Endodermal cell (in vitro differentiated cells): ENCODE measurements around the gene SBNO2. TPM values are rescaled to one million over a fixed set of nuclear protein-coding genes. Genes with fewer than 3 reads are reported as not detected.

Experiments used
- DNase-seq: peaks from one replicate; pipeline ENCODE4 v3.0.0-alpha.2; 2017
- H3K27ac ChIP-seq: 2 replicates; pipeline ENCODE4 v1.5.1; 2013; ENCODE audit warnings: mild to moderate bottlenecking, low read depth, low read length, moderate library complexity
- H3K27me3 ChIP-seq: 2 replicates; pipeline ENCODE4 v1.6.1; 2013; ENCODE audit warnings: mild to moderate bottlenecking, low read length, moderate library complexity; ENCODE audit not compliant: insufficient read depth, control insufficient read depth, poor library complexity, severe bottlenecking
- H3K36me3 ChIP-seq: 2 replicates; pipeline ENCODE4 v1.7.0; 2013; ENCODE audit warnings: mild to moderate bottlenecking, low read length, moderate library complexity; ENCODE audit not compliant: control insufficient read depth, insufficient read depth
- H3K4me1 ChIP-seq: one replicate; pipeline ENCODE4 v1.7.0; 2013; ENCODE audit warnings: low read length; ENCODE audit not compliant: control insufficient read depth, insufficient read depth
- H3K4me3 ChIP-seq: 2 replicates; pipeline ENCODE4 v1.5.1; 2013; ENCODE audit warnings: mild to moderate bottlenecking, low read length, moderate library complexity
- H3K9ac ChIP-seq: 2 replicates; pipeline ENCODE4 v1.6.1; 2013; ENCODE audit warnings: mild to moderate bottlenecking, low read length, moderate library complexity; ENCODE audit not compliant: poor library complexity, severe bottlenecking; ENCODE audit errors: extremely low read depth
- H3K9me3 ChIP-seq: 2 replicates; pipeline ENCODE4 v1.6.1; 2013; ENCODE audit warnings: mild to moderate bottlenecking, low read length, moderate library complexity; ENCODE audit not compliant: control insufficient read depth
- H3K27ac Mint-ChIP-seq: 2 replicates; pipeline ENCODE4 v1.8.0; 2020; ENCODE audit warnings: mixed read lengths
- H3K27me3 Mint-ChIP-seq: 2 replicates; pipeline ENCODE4 v1.8.0; 2021; ENCODE audit warnings: mild to moderate bottlenecking, mixed read lengths; ENCODE audit not compliant: insufficient read depth
- H3K36me3 Mint-ChIP-seq: 2 replicates; pipeline ENCODE4 v1.8.0; 2020; ENCODE audit warnings: low read depth, mixed read lengths
- H3K4me1 Mint-ChIP-seq: 2 replicates; pipeline ENCODE4 v1.8.0; 2020; ENCODE audit warnings: mixed read lengths
- H3K4me3 Mint-ChIP-seq: 2 replicates; pipeline ENCODE4 v1.8.0; 2020; ENCODE audit warnings: mild to moderate bottlenecking, moderate library complexity, mixed read lengths
- H3K9me3 Mint-ChIP-seq: 2 replicates; pipeline ENCODE4 v1.8.0; 2020; ENCODE audit warnings: mild to moderate bottlenecking, mixed read lengths
- CTCF ChIP-seq: fragments of 200-600 bp; sonication (generic); conservative IDR thresholded peaks from 2 replicates; pipeline ENCODE4 v1.5.0; 2021; ENCODE audit warnings: antibody characterized with exemption, mild to moderate bottlenecking
- WGBS, 2 experiments: methylation state at CpG; one replicate each; pipeline versions ENCODE4 v1.1.5 to v1.1.7; 2013; ENCODE audit warnings: missing lambda C conversion rate in 2 of 2, mixed read lengths in 1 of 2; ENCODE audit not compliant: insufficient coverage in 1 of 2, insufficient read length in 1 of 2; 5-methylcytosine and 5-hydroxymethylcytosine counted together
- total RNA-seq, 2 donors: library from RNA; stranded (reverse); fragmentation: NEBNext Ultra II Directional in 1 of 2; extraction: Animal tissue kit (Norgen Biotek cat#: 25700) in 1 of 2; gene quantifications; 2 replicates in 1 of 2; 3 replicates in 1 of 2; pipeline ENCODE4 v1.2.1, GENCODE V29; 2021

SBNO2 gene
- total RNA-seq, 2 donors from 2014 or later: 43.3 to 50.4 TPM

- H3K36me3 ChIP-seq: peaks cover 21% of the 10 kb centered on the region
- TF ChIP-seq CTCF: no peak
- DNase-seq: no peak
- peaks cover 5% of the 10 kb centered on the region for H3K4me1 ChIP-seq
- Mint-ChIP-seq H3K36me3 (peaks cover 7% of the 10 kb centered on the region), H3K4me1 (peaks cover 7% of the 10 kb centered on the region), H3K9me3 (no peaks in the 10 kb centered on the region), H3K4me3 (peak overlapping the region; percentile 71), H3K27me3 (no peaks in the 10 kb centered on the region), H3K27ac (no peak overlapping the region)
- no peaks in the 10 kb centered on the region for H3K27me3 ChIP-seq
- H3K27ac ChIP-seq: no peak overlapping the region
- no peak overlapping the region for H3K4me3 ChIP-seq
- no peaks in the 10 kb centered on the region for H3K9me3 ChIP-seq
- no peak overlapping the region for H3K9ac ChIP-seq
- 94 to 100% methylated on average over 24 to 32 of the region's 32 CpGs for WGBS, 2 experiments
Observed at GRCh38 chr19:1105873-1106840, 67.9 kb downstream of the SBNO2 start.

- Mint-ChIP-seq H3K4me1 (peaks cover 7% of the 10 kb centered on the region), H3K27ac (peak overlapping the region; percentile 78), H3K27me3 (no peaks in the 10 kb centered on the region), H3K36me3 (peaks cover 7% of the 10 kb centered on the region), H3K9me3 (no peaks in the 10 kb centered on the region), H3K4me3 (peak overlapping the region; percentile 71)
- Histone ChIP-seq H3K36me3 (peaks cover 21% of the 10 kb centered on the region), H3K27ac (peak overlapping the region; percentile 94), H3K4me3 (peak overlapping the region; percentile 83), H3K9ac (peak overlapping the region; percentile 84), H3K4me1 (peaks cover 5% of the 10 kb centered on the region), H3K9me3 (no peaks in the 10 kb centered on the region), H3K27me3 (no peaks in the 10 kb centered on the region)
- 41 to 43% methylated on average over 57 to 68 of the region's 69 CpGs for WGBS, 2 experiments
- no peak for TF ChIP-seq CTCF
- peak; percentile 83 for DNase-seq
Observed at GRCh38 chr19:1105008-1105872, 68.8 kb downstream of the SBNO2 start.

GRCh38 chr19:1104311-1105007 is 69.6 kb downstream of the SBNO2 start:
- H3K27me3 Mint-ChIP-seq: no peaks in the 10 kb centered on the region
- Histone ChIP-seq H3K27ac (peak overlapping the region; percentile 94), H3K4me3 (peak overlapping the region; percentile 83), H3K4me1 (peaks cover 5% of the 10 kb centered on the region), H3K27me3 (no peaks in the 10 kb centered on the region), H3K9ac (peak overlapping the region; percentile 84), H3K9me3 (no peaks in the 10 kb centered on the region), H3K36me3 (peaks cover 21% of the 10 kb centered on the region)
- H3K4me1 Mint-ChIP-seq: peaks cover 7% of the 10 kb centered on the region
- peak; percentile 92 for DNase-seq
- peaks cover 7% of the 10 kb centered on the region for H3K36me3 Mint-ChIP-seq
- WGBS, 2 experiments: 0% methylated on average over 5 to 93 of the region's 93 CpGs
- H3K27ac Mint-ChIP-seq: peak overlapping the region; percentile 78
- H3K9me3 Mint-ChIP-seq: no peaks in the 10 kb centered on the region
- H3K4me3 Mint-ChIP-seq: peak overlapping the region; percentile 71
- TF ChIP-seq CTCF: no peak
